ENCODE measurements around the gene RNH1.

GRCh38 chr11:521177-521688 is 14.2 kb upstream of the RNH1 start:
- no peak for TF ChIP-seq CTCF (IDR thresholded peaks at IDR 0.05; ENCODE audit: insufficient read depth, low read length, poor library complexity, severe bottlenecking)
- no peak for TF ChIP-seq EZH2phosphoT487 (conservative IDR thresholded peaks at IDR 0.05; ENCODE audit: low read length)
